ENCODE measurements around the gene SUDS3.

- TF ChIP-seq CTCF (IDR thresholded peaks at IDR 0.05) (no peak), POLR2A (IDR thresholded peaks at IDR 0.05) (no peak), EP300 (IDR thresholded peaks at IDR 0.05) (no peak), POLR2AphosphoS5 (IDR thresholded peaks at IDR 0.05) (no peak)
These were observed 42.1 kb upstream of the SUDS3 start for GRCh38 chr12:118334241-118334640.

All from sigmoid colon (tissue), 4 donors.